PFSK-1 (cell line): Measurements from ENCODE around the gene NGFR.

Experiments
- FOXP2 ChIP-seq: optimal IDR thresholded peaks from 2 replicates; pipeline ENCODE3; 2011; ENCODE audit warnings: borderline replicate concordance, control low read depth, inconsistent platforms; ENCODE audit not compliant: insufficient read depth; ENCODE audit errors: extremely low read length, extremely low read depth
- POLR2AphosphoS5 ChIP-seq: IDR thresholded peaks from 2 replicates; pipeline ENCODE4 v1.6.1; 2012; ENCODE audit warnings: low read depth, mild to moderate bottlenecking, control low read depth, low read length, moderate library complexity
- REST ChIP-seq, 2 experiments: IDR thresholded peaks; 2 replicates each; pipeline versions ENCODE4 v1.6.1 to v1.8.0; 2011 to 2012; ENCODE audit warnings: low read depth in 2 of 2, low read length in 2 of 2, control low read depth in 1 of 2, inconsistent platforms in 1 of 2, mild to moderate bottlenecking in 1 of 2, moderate library complexity in 1 of 2; ENCODE audit not compliant: insufficient read depth in 1 of 2
- SIN3A ChIP-seq: IDR thresholded peaks from 2 replicates; pipeline ENCODE4 v1.6.1; 2012; ENCODE audit warnings: mild to moderate bottlenecking, low read length, moderate library complexity, borderline replicate concordance; ENCODE audit not compliant: insufficient read depth
- TAF1 ChIP-seq: IDR thresholded peaks from 2 replicates; pipeline ENCODE4 v1.6.1; 2012; ENCODE audit warnings: low read length, control low read depth, borderline replicate concordance; ENCODE audit not compliant: insufficient read depth

- TF ChIP-seq SIN3A (no peak), POLR2AphosphoS5 (no peak), REST (IDR thresholded peaks at IDR 0.05; ENCODE audit: insufficient read depth in 1 of 2, low read depth in 2 of 2, low read length in 2 of 2) (no peak), TAF1 (no peak), FOXP2 (no peak)
These were observed 18.5 kb downstream of the NGFR start for GRCh38 chr17:49513641-49514040.
